CD4-positive, alpha-beta T cell (primary cell): ENCODE data around the gene NAPG. TPM values are rescaled to one million over a fixed set of nuclear protein-coding genes. Genes with fewer than 3 reads are reported as not detected.
"Not testable (repeated sequence)": the region's sequence is repeated elsewhere in the genome, so short reads cannot be mapped to it uniquely, and the experiment has no call there.

ENCODE experiments used
- ATAC-seq: fragments of 200-7000 bp; cut with Tn5 transposase; one replicate; pipeline ENCODE4 v1.10.0; 2022; ENCODE audit warnings: mild to moderate bottlenecking; ENCODE audit not compliant: poor library complexity
- CTCF ChIA-PET: fragments of 350-600 bp; sonication (Branson Sonifier 250); formaldehyde crosslinking; loops from one replicate; lab custom pipeline; 2021; ENCODE audit warnings: antibody characterized with exemption, inconsistent platforms; lab: Charles Lee
- POLR2A ChIA-PET: fragments of 350-600 bp; sonication (Branson Sonifier 250); formaldehyde crosslinking; loops from one replicate; lab custom pipeline; 2021; ENCODE audit warnings: antibody characterized with exemption, inconsistent platforms; lab: Charles Lee
- DNase-seq, 14 experiments: peaks; one replicate each; pipeline ENCODE4 v3.0.0-alpha.2; 2013 to 2020; ENCODE audit warnings: mixed read lengths in 2 of 14
- H3K27ac ChIP-seq, 2 donors: one replicate each; pipeline versions ENCODE4 v1.5.1 to v1.7.0; 2013; ENCODE audit warnings: low read length in 2 of 2, low read depth in 1 of 2, mild to moderate bottlenecking in 1 of 2
- H3K27me3 ChIP-seq, 2 experiments: 1 replicate in 1 of 2; 2 replicates in 1 of 2; pipeline versions ENCODE4 v1.6.1 to v1.7.0; 2013; ENCODE audit warnings: low read length in 2 of 2, control low read depth in 1 of 2, mild to moderate bottlenecking in 1 of 2, moderate library complexity in 1 of 2; ENCODE audit not compliant: insufficient read depth in 2 of 2, control insufficient read depth in 1 of 2
- H3K36me3 ChIP-seq: one replicate; pipeline ENCODE4 v1.6.1; 2013; ENCODE audit warnings: low read length, control low read depth; ENCODE audit not compliant: insufficient read depth
- H3K4me1 ChIP-seq: one replicate; pipeline ENCODE4 v1.6.1; 2013; ENCODE audit warnings: low read length, control low read depth; ENCODE audit not compliant: insufficient read depth
- H3K4me3 ChIP-seq: one replicate; pipeline ENCODE4 v1.5.1; 2013; ENCODE audit warnings: mild to moderate bottlenecking, low read length, moderate library complexity
- H3K9me3 ChIP-seq, 2 experiments: 1 replicate in 1 of 2; 2 replicates in 1 of 2; pipeline versions ENCODE4 v1.6.1 to v1.7.0; 2013; ENCODE audit warnings: low read length in 2 of 2, mild to moderate bottlenecking in 2 of 2, control low read depth in 1 of 2, moderate library complexity in 1 of 2; ENCODE audit not compliant: control insufficient read depth in 1 of 2, insufficient read depth in 1 of 2
- H3K27ac Mint-ChIP-seq: one replicate; pipeline ENCODE4 v1.8.0; 2020; ENCODE audit warnings: mixed read lengths
- H3K27me3 Mint-ChIP-seq: one replicate; pipeline ENCODE4 v1.8.0; 2021; ENCODE audit warnings: mixed read lengths
- H3K36me3 Mint-ChIP-seq: one replicate; pipeline ENCODE4 v1.8.0; 2021; ENCODE audit warnings: low read depth, mixed read lengths
- H3K4me1 Mint-ChIP-seq: one replicate; pipeline ENCODE4 v1.8.0; 2021; ENCODE audit warnings: low read depth, mixed read lengths
- H3K4me3 Mint-ChIP-seq: one replicate; pipeline ENCODE4 v1.8.0; 2020; ENCODE audit warnings: mild to moderate bottlenecking, mixed read lengths
- H3K9me3 Mint-ChIP-seq: one replicate; pipeline ENCODE4 v1.8.0; 2020; ENCODE audit warnings: mixed read lengths
- CTCF ChIP-seq: fragments of 200-600 bp; IDR thresholded peaks from one replicate; pipeline ENCODE4 v1.8.0; 2022; ENCODE audit warnings: antibody characterized with exemption, mild to moderate bottlenecking
- intact Hi-C, 2 experiments: fragments of 100-400 bp; cut with DNase I in 1 of 2; cut with micrococcal nuclease in 1 of 2; formaldehyde crosslinking; loops; one replicate each; pipeline versions ENCODE4 v1.15.1 to v1.9.0; 2023 to 2025; cut with DNase I, micrococcal nuclease
- total RNA-seq, 174 experiments: library from RNA in 2 of 174; stranded (reverse) in 2 of 174; gene quantifications; one replicate each; pipeline ENCODE4 v1.2.3 and lab custom pipeline; 2021 to 2026

Gene NAPG
- total RNA-seq, 2 experiments from 2014 or later: 25.9 to 27.3 TPM

- Mint-ChIP-seq H3K9me3 (no peaks in the 10 kb centered on the region), H3K27ac (no peak overlapping the region), H3K27me3 (no peaks in the 10 kb centered on the region), H3K4me1 (no peaks in the 10 kb centered on the region), H3K4me3 (no peak overlapping the region), H3K36me3 (no peaks in the 10 kb centered on the region)
- intact Hi-C loops: no loop called here
- Histone ChIP-seq H3K4me3 (no peak overlapping the region), H3K9me3 (peaks cover 0 to 4% of the 10 kb centered on the region in 2 experiments), H3K36me3 (no peaks in the 10 kb centered on the region), H3K27ac (no peak overlapping the region), H3K27me3 (no peaks in the 10 kb centered on the region), H3K4me1 (no peaks in the 10 kb centered on the region)
- no peak for TF ChIP-seq CTCF
- CTCF ChIA-PET: no interaction called here
- DNase-seq (no peak), ATAC-seq (no peak)
- POLR2A ChIA-PET: no interaction called here
Observed at GRCh38 chr18:10566390-10566789, 40.6 kb downstream of the NAPG start.

- H3K4me1 ChIP-seq, H3K27ac ChIP-seq, H3K4me3 Mint-ChIP-seq, POLR2A ChIA-PET, ATAC-seq, H3K27ac Mint-ChIP-seq, H3K4me3 ChIP-seq, H3K9me3 Mint-ChIP-seq, H3K4me1 Mint-ChIP-seq, H3K27me3 Mint-ChIP-seq, H3K36me3 ChIP-seq, H3K27me3 ChIP-seq, intact Hi-C loops, H3K36me3 Mint-ChIP-seq, DNase-seq: not testable (repeated sequence)
- peaks cover 0 to 14% of the 10 kb centered on the region in 2 experiments for H3K9me3 ChIP-seq
- CTCF ChIA-PET: interaction anchor here (0.8 kb wide), 1 partner anchor 10 kb away, joined by 3 read pairs; no protein-coding TSS in a partner anchor
Observed at GRCh38 chr18:10569941-10570340, 44.1 kb downstream of the NAPG start.

- Histone ChIP-seq H3K27me3 (no peaks in the 10 kb centered on the region), H3K27ac (no peak overlapping the region), H3K4me3 (no peak overlapping the region), H3K4me1 (no peaks in the 10 kb centered on the region), H3K9me3 (peaks cover 0 to 14% of the 10 kb centered on the region in 2 experiments), H3K36me3 (no peaks in the 10 kb centered on the region)
- intact Hi-C loops: no loop called here
- TF ChIP-seq CTCF: no peak
- ChIA-PET POLR2A (no interaction called here), CTCF (interaction anchor here (0.8 kb wide), 1 partner anchor 10 kb away, joined by 3 read pairs; no protein-coding TSS in a partner anchor)
- H3K4me1 Mint-ChIP-seq: no peaks in the 10 kb centered on the region
- H3K9me3 Mint-ChIP-seq: no peaks in the 10 kb centered on the region
- no peaks in the 10 kb centered on the region for H3K36me3 Mint-ChIP-seq
- DNase-seq (no peak), ATAC-seq (no peak)
- no peak overlapping the region for H3K27ac Mint-ChIP-seq
- H3K27me3 Mint-ChIP-seq: no peaks in the 10 kb centered on the region
- no peak overlapping the region for H3K4me3 Mint-ChIP-seq
Observed at GRCh38 chr18:10570622-10571021, 44.8 kb downstream of the NAPG start.

- ChIA-PET POLR2A (no interaction called here), CTCF (no interaction called here)
- Histone ChIP-seq H3K36me3 (no peaks in the 10 kb centered on the region), H3K27me3 (no peaks in the 10 kb centered on the region), H3K4me3 (no peak overlapping the region), H3K4me1 (no peaks in the 10 kb centered on the region), H3K9me3 (peaks cover 0 to 14% of the 10 kb centered on the region in 2 experiments), H3K27ac (no peak overlapping the region)
- Mint-ChIP-seq H3K27me3 (no peaks in the 10 kb centered on the region), H3K4me3 (no peak overlapping the region), H3K4me1 (no peaks in the 10 kb centered on the region), H3K9me3 (no peaks in the 10 kb centered on the region), H3K27ac (no peak overlapping the region), H3K36me3 (no peaks in the 10 kb centered on the region)
- intact Hi-C loops: no loop called here
- no peak for TF ChIP-seq CTCF
- ATAC-seq: no peak
- DNase-seq: no peak
Observed at GRCh38 chr18:10571537-10571936, 45.7 kb downstream of the NAPG start.

GRCh38 chr18:10573261-10573660 lies 47.4 kb downstream of the NAPG start:
- POLR2A ChIA-PET, H3K4me1 Mint-ChIP-seq, H3K36me3 Mint-ChIP-seq, H3K4me1 ChIP-seq, H3K27me3 ChIP-seq, H3K27ac ChIP-seq, H3K4me3 Mint-ChIP-seq, H3K27me3 Mint-ChIP-seq, H3K9me3 Mint-ChIP-seq, H3K4me3 ChIP-seq, ATAC-seq, H3K36me3 ChIP-seq, intact Hi-C loops, H3K27ac Mint-ChIP-seq, DNase-seq, CTCF ChIA-PET: not testable (repeated sequence)
- H3K9me3 ChIP-seq: peaks cover 0 to 14% of the 10 kb centered on the region in 2 experiments
